Endothelial cell of umbilical vein (primary cell): ENCODE results near the gene FRMD5. TPM values are rescaled to one million over a fixed set of nuclear protein-coding genes. Genes with fewer than 3 reads are reported as not detected.
A peak's percentile ranks its signal among the peaks of the same experiment; 100 is the strongest.
"Not testable (repeated sequence)": the region's sequence is repeated elsewhere in the genome, so short reads cannot be mapped to it uniquely, and the experiment has no call there.

Experiments used
- BruUV-seq: library from RNA; stranded (reverse); fragments of 400-500 nt; replicated peaks from 2 replicates; lab custom pipeline; 2021; lab: Mats Ljungman, UMichigan
- CTCF ChIA-PET: fragments of 300-600, 350-600 bp; sonication (Branson Sonifier 250); formaldehyde crosslinking; loops from one replicate; lab custom pipeline; 2021; ENCODE audit warnings: antibody characterized with exemption, inconsistent platforms; lab: Charles Lee
- POLR2A ChIA-PET: fragments of 300-600, 350-600 bp; sonication (Branson Sonifier 250); formaldehyde crosslinking; loops from one replicate; lab custom pipeline; 2021; ENCODE audit warnings: antibody characterized with exemption, inconsistent platforms; lab: Charles Lee
- DNase-seq: peaks from one replicate; pipeline ENCODE4 v3.0.0-alpha.2; 2011; ENCODE audit warnings: low read depth, low spot score
- FAIRE-seq: peaks from 2 replicates; lab custom pipeline; 2011; peaks lifted over from hg19 to GRCh38; lab: Jason Lieb, UNC
- H2AFZ ChIP-seq: 2 replicates; pipeline ENCODE4 v1.6.0; 2012; ENCODE audit warnings: low read depth, low read length, control low read depth, inconsistent platforms
- H3K27ac ChIP-seq: 2 replicates; pipeline ENCODE4 v1.5.1; 2011; ENCODE audit warnings: low read depth, mild to moderate bottlenecking, control low read depth, low read length, moderate library complexity; ENCODE audit not compliant: insufficient read depth
- H3K27me3 ChIP-seq, 2 experiments: 2 replicates each; pipeline versions ENCODE4 v1.6.0 to v1.6.1; 2011; ENCODE audit warnings: low read length in 2 of 2, mixed read lengths in 1 of 2; ENCODE audit not compliant: control insufficient read depth in 2 of 2, insufficient read depth in 2 of 2
- H3K36me3 ChIP-seq, 2 experiments: 2 replicates in 1 of 2; 3 replicates in 1 of 2; pipeline ENCODE4 v1.5.1; 2011; ENCODE audit warnings: low read length in 2 of 2, mild to moderate bottlenecking in 1 of 2, moderate library complexity in 1 of 2; ENCODE audit not compliant: control insufficient read depth in 2 of 2, insufficient read depth in 2 of 2; ENCODE audit errors: extremely low read depth in 1 of 2
- H3K4me1 ChIP-seq: 3 replicates; pipeline ENCODE4 v1.5.1; 2011; ENCODE audit warnings: mild to moderate bottlenecking, low read length; ENCODE audit not compliant: control insufficient read depth, insufficient read depth; ENCODE audit errors: extremely low read depth
- H3K4me2 ChIP-seq: 2 replicates; pipeline ENCODE4 v1.6.1; 2011; ENCODE audit warnings: low read length, control low read depth, mixed read lengths; ENCODE audit not compliant: insufficient read depth
- H3K4me3 ChIP-seq, 3 experiments: fragments of 200-600 bp in 1 of 3; sonication (generic), shearing (Covaris generic) in 1 of 3; replicated peaks in 1 of 3; 2 replicates each; pipeline ENCODE4 v1.5.1; 2011 to 2016; ENCODE audit warnings: control low read depth in 3 of 3, low read length in 3 of 3, mild to moderate bottlenecking in 2 of 3, inconsistent platforms in 1 of 3, low read depth in 1 of 3, moderate library complexity in 1 of 3; ENCODE audit not compliant: insufficient read depth in 1 of 3
- H3K79me2 ChIP-seq: 2 replicates; pipeline ENCODE4 v1.6.0; 2012; ENCODE audit warnings: low read length, inconsistent platforms; ENCODE audit not compliant: control insufficient read depth, insufficient read depth
- H3K9ac ChIP-seq: replicated peaks from 2 replicates; pipeline ENCODE3; 2011; ENCODE audit warnings: low read length, control low read depth; ENCODE audit not compliant: insufficient read depth; ENCODE audit errors: extremely low read depth
- H3K9me1 ChIP-seq: replicated peaks from 3 replicates; pipeline ENCODE4 v1.6.0; 2011; ENCODE audit warnings: mild to moderate bottlenecking, low read length; ENCODE audit not compliant: control insufficient read depth, insufficient read depth; ENCODE audit errors: extremely low read depth
- H3K9me3 ChIP-seq: replicated peaks from 2 replicates; pipeline ENCODE4 v1.5.1; 2012; ENCODE audit warnings: low read length, inconsistent platforms; ENCODE audit not compliant: control insufficient read depth, insufficient read depth
- H4K20me1 ChIP-seq: replicated peaks from 2 replicates; pipeline ENCODE3; 2011; ENCODE audit warnings: mild to moderate bottlenecking, low read length; ENCODE audit not compliant: control insufficient read depth, insufficient read depth; ENCODE audit errors: extremely low read depth
- EZH2 ChIP-seq: IDR thresholded peaks from 2 replicates; pipeline ENCODE4 v1.6.1; 2012; ENCODE audit warnings: borderline replicate concordance, low read depth, mild to moderate bottlenecking, moderate library complexity, low read length, inconsistent platforms; ENCODE audit not compliant: severe bottlenecking
- MYC ChIP-seq: IDR thresholded peaks from one replicate; pipeline ENCODE4 v1.6.1; 2011; ENCODE audit warnings: mild to moderate bottlenecking, low read depth, low read length
- POLR2AphosphoS5 ChIP-seq: IDR thresholded peaks from 2 replicates; pipeline ENCODE4 v1.6.1; 2012; ENCODE audit warnings: low read depth, mild to moderate bottlenecking, control low read depth, low read length, moderate library complexity; ENCODE audit not compliant: insufficient read depth
- dilution Hi-C: fragments of 300-500 bp; cut with MboI; formaldehyde crosslinking; loops from one replicate; pipeline ENCODE4 v1.15.0; 2019; ENCODE audit warnings: low sequenced_read_pairs; ENCODE audit not compliant: extremely low pct_ligation_motif_present
- intact Hi-C: fragments of 100-400 bp; cut with micrococcal nuclease; formaldehyde crosslinking; loops from one replicate; pipeline ENCODE4 v1.10.0; 2022
- polyA plus RNA-seq, 4 experiments: library from polyadenylated mRNA; depleted of rRNA in 3 of 4; stranded (reverse) in 3 of 4; unstranded in 1 of 4; fragments of >200 nt; gene quantifications; 2 replicates each; pipeline versions ENCODE4 v1.2.1 to v1.2.3, GENCODE V29; 2011 to 2012; ENCODE audit warnings: missing spikeins in 1 of 4
- total RNA-seq: library from RNA; stranded (reverse); gene quantifications from 2 replicates; pipeline ENCODE4 v1.2.3, GENCODE V29; 2021

The FRMD5 gene
- total and polyA plus RNA-seq, 2 donors (not counting 3 experiments of a cell fraction or from before 2014, with no cell fraction given): 16.7 to 20.2 TPM

GRCh38 chr15:43826029-43826507 lies 369.0 kb downstream of the FRMD5 start:
- no peak overlapping the region for H3K9ac ChIP-seq

GRCh38 chr15:43825305-43825704 lies 369.8 kb downstream of the FRMD5 start:
- H3K27ac ChIP-seq, H3K4me3 ChIP-seq, dilution Hi-C loops, H3K9me3 ChIP-seq, H3K4me2 ChIP-seq, H4K20me1 ChIP-seq, intact Hi-C loops, H3K9ac ChIP-seq, POLR2A ChIA-PET, BruUV-seq, H2AFZ ChIP-seq, H3K36me3 ChIP-seq, DNase-seq, FAIRE-seq, H3K27me3 ChIP-seq, H3K9me1 ChIP-seq: not testable (repeated sequence)
- CTCF ChIA-PET: interaction anchor here (1.6 kb wide), 1 partner anchor 721 kb away, joined by 3 read pairs; no protein-coding TSS in a partner anchor
- H3K79me2 ChIP-seq: peaks cover 61% of the 10 kb centered on the region
- peaks cover 22% of the 10 kb centered on the region for H3K4me1 ChIP-seq

More at GRCh38 chr15:43826029-43826507, 369.0 kb downstream of the FRMD5 start:
- Histone ChIP-seq H3K4me3 (no peak overlapping the region), H3K4me2 (no peak overlapping the region), H3K36me3 (no peaks in the 10 kb centered on the region), H2AFZ (no peak overlapping the region), H4K20me1 (no peaks in the 10 kb centered on the region), H3K79me2 (peaks cover 56% of the 10 kb centered on the region), H3K9me1 (no peaks in the 10 kb centered on the region), H3K27ac (peak overlapping the region; percentile 54), H3K27me3 (no peaks in the 10 kb centered on the region), H3K9me3 (no peaks in the 10 kb centered on the region), H3K4me1 (peaks cover 22% of the 10 kb centered on the region)
- DNase-seq (no peak), FAIRE-seq (no peak)
- ChIA-PET POLR2A (no interaction called here), CTCF (no interaction called here)
- intact Hi-C loops (no loop called here), dilution Hi-C loops (no loop called here)
- TF ChIP-seq EZH2: no peak
- no peak for TF ChIP-seq POLR2AphosphoS5
- no peak for TF ChIP-seq MYC
- BruUV-seq: no TSS peak
